ENCODE data around the gene CLN3.

- TF ChIP-seq CTCF (conservative IDR thresholded peaks at IDR 0.05) (no peak), EZH2 (IDR thresholded peaks at IDR 0.05; ENCODE audit: low read depth) (no peak)
These were observed 14.5 kb downstream of the CLN3 start for GRCh38 chr16:28477311-28477920.
